ENCODE results near the gene UBE2Q2. TPM values are rescaled to one million over a fixed set of nuclear protein-coding genes. Genes with fewer than 3 reads are reported as not detected.

The UBE2Q2 gene
- total and polyA plus RNA-seq, 4 donors = 15.5 to 35.9 (median 21.1) TPM

DNA sequence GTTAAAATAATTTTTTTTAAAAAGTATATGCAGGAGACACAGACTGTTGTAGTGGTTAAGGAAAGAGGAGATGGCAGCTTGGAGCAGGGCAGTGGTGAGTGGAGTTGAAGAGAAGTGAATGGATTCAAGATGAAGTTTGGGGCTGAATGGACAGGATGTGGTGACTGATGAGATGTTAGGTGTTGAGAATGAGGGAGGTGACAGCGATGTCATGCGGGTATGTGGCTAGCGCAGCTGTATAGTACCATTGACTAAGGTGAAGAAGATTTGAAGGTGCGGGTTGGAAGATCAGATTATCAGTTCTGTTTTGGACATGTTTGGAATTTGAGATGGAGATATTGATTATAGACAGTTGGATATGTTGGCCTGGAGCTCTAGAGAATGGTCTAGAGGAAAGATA lies 80.5 kb downstream of the UBE2Q2 start:
- 92 to 100% methylated on average over 4 of the region's 4 CpGs for WGBS, 2 donors
- no peak overlapping the region for H3K4me3 ChIP-seq

DNA sequence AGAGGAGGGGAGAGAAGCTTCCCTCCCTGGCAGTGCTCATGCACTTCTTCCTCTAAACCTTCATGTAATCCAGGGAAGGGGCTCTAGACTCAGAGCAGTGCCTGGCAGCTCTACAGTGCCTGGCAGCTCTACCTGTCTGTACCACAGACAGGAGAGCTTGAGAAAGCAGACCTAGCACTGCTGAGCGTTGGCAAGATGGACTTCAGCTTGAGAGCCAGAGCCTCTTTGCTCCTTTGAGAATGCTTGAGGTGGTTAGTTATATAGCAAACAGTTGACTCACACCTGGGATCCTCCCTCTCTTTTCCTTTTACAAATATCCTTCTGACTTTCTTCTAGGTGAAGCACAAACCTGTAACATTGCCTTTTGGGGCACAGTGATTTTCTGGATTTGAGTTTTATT lies 81.3 kb downstream of the UBE2Q2 start:
- no peak for DNase-seq

More for the DNA sequence above, 80.5 kb downstream of the UBE2Q2 start:
- no peaks in the 10 kb centered on the region for H3K27me3 ChIP-seq (ENCODE audit: control insufficient read depth in 3 of 3, insufficient read depth in 3 of 3, low read length in 2 of 3)
- H3K27ac ChIP-seq (ENCODE audit: low read depth in 1 of 2, low read length in 1 of 2) = no peak overlapping the region
- no peak overlapping the region for H3K9ac ChIP-seq (ENCODE audit: insufficient read depth in 1 of 2, low read length in 2 of 2)
- no peak for DNase-seq
- H3K9me3 ChIP-seq (ENCODE audit: control insufficient read depth in 4 of 4, insufficient read depth in 3 of 4, low read length in 3 of 4) = no peaks in the 10 kb centered on the region
- H3K4me1 ChIP-seq (ENCODE audit: control insufficient read depth in 5 of 5, insufficient read depth in 5 of 5, low read length in 5 of 5) = peaks cover 0 to 17% (median 0%) of the 10 kb centered on the region in 5 donors
- H3K36me3 ChIP-seq (ENCODE audit: control insufficient read depth in 4 of 4, insufficient read depth in 4 of 4, low read length in 4 of 4) = peaks cover 0 to 4% (median under 1%) of the 10 kb centered on the region in 4 donors
- no peak for ATAC-seq (ENCODE audit: insufficient read depth, low FRiP score)
- TF ChIP-seq, protein P1, sequence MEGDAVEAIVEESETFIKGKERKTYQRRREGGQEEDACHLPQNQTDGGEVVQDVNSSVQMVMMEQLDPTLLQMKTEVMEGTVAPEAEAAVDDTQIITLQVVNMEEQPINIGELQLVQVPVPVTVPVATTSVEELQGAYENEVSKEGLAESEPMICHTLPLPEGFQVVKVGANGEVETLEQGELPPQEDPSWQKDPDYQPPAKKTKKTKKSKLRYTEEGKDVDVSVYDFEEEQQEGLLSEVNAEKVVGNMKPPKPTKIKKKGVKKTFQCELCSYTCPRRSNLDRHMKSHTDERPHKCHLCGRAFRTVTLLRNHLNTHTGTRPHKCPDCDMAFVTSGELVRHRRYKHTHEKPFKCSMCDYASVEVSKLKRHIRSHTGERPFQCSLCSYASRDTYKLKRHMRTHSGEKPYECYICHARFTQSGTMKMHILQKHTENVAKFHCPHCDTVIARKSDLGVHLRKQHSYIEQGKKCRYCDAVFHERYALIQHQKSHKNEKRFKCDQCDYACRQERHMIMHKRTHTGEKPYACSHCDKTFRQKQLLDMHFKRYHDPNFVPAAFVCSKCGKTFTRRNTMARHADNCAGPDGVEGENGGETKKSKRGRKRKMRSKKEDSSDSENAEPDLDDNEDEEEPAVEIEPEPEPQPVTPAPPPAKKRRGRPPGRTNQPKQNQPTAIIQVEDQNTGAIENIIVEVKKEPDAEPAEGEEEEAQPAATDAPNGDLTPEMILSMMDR (IDR thresholded peaks at IDR 0.05; ENCODE audit: control extremely low read depth, extremely low read depth) = no peak

DNA sequence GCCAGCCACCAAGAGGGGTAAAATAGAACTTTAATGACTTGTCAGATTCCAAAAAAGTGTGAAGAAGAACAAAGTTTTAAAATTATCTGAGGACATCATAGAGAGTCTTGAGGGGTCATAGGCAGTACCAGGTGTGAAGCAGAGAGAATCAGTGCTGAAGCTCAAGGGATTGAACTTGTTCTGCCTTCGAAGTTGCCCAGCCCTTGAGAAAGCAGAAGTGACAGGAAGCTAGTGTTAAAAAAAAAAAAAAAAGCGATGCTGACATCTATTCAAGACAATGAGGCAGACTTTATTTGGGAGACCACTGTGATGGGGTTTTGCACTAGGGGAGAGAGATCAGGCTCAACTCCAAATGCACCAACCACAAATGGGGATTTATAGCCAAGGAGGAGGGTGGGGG lies 82.2 kb downstream of the UBE2Q2 start:
- TF ChIP-seq, protein P1 (IDR thresholded peaks at IDR 0.05; ENCODE audit: control extremely low read depth, extremely low read depth) = no peak
- Histone ChIP-seq H3K9me3 (ENCODE audit: control insufficient read depth in 4 of 4, insufficient read depth in 3 of 4, low read length in 3 of 4) (no peaks in the 10 kb centered on the region), H3K4me3 (no peak overlapping the region), H3K4me1 (ENCODE audit: control insufficient read depth in 5 of 5, insufficient read depth in 5 of 5, low read length in 5 of 5) (peaks cover 0 to 17% (median 0%) of the 10 kb centered on the region in 5 donors), H3K9ac (ENCODE audit: insufficient read depth in 1 of 2, low read length in 2 of 2) (no peak overlapping the region), H3K27me3 (ENCODE audit: control insufficient read depth in 3 of 3, insufficient read depth in 3 of 3, low read length in 2 of 3) (no peaks in the 10 kb centered on the region), H3K36me3 (ENCODE audit: control insufficient read depth in 4 of 4, insufficient read depth in 4 of 4, low read length in 4 of 4) (peaks cover 0 to 6% (median 4%) of the 10 kb centered on the region in 4 donors), H3K27ac (ENCODE audit: low read depth in 1 of 2, low read length in 1 of 2) (no peak overlapping the region)
- ATAC-seq (ENCODE audit: insufficient read depth, low FRiP score) (no peak), DNase-seq (no peak)
- WGBS, 2 donors = 25 to 37% methylated on average over 2 of the region's 2 CpGs

More for the DNA sequence above, 81.3 kb downstream of the UBE2Q2 start:
- H3K9me3 ChIP-seq (ENCODE audit: control insufficient read depth in 4 of 4, insufficient read depth in 3 of 4, low read length in 3 of 4) = no peaks in the 10 kb centered on the region
- TF ChIP-seq, protein P1 (IDR thresholded peaks at IDR 0.05; ENCODE audit: control extremely low read depth, extremely low read depth) = no peak
- H3K36me3 ChIP-seq (ENCODE audit: control insufficient read depth in 4 of 4, insufficient read depth in 4 of 4, low read length in 4 of 4) = peaks cover 0 to 4% (median under 1%) of the 10 kb centered on the region in 4 donors
- ATAC-seq (ENCODE audit: insufficient read depth, low FRiP score) = peak; percentile 65
- no peak overlapping the region for H3K4me3 ChIP-seq
- peaks cover 0 to 17% (median 0%) of the 10 kb centered on the region in 5 donors for H3K4me1 ChIP-seq (ENCODE audit: control insufficient read depth in 5 of 5, insufficient read depth in 5 of 5, low read length in 5 of 5)
- no peak overlapping the region for H3K9ac ChIP-seq (ENCODE audit: insufficient read depth in 1 of 2, low read length in 2 of 2)
- WGBS, 2 donors = 71 to 83% methylated on average over 1 of the region's 1 CpG
- H3K27ac ChIP-seq (ENCODE audit: low read depth in 1 of 2, low read length in 1 of 2) = peak overlapping the region in 1 of 2 donors; percentile 26
- H3K27me3 ChIP-seq (ENCODE audit: control insufficient read depth in 3 of 3, insufficient read depth in 3 of 3, low read length in 2 of 3) = no peaks in the 10 kb centered on the region

DNA sequence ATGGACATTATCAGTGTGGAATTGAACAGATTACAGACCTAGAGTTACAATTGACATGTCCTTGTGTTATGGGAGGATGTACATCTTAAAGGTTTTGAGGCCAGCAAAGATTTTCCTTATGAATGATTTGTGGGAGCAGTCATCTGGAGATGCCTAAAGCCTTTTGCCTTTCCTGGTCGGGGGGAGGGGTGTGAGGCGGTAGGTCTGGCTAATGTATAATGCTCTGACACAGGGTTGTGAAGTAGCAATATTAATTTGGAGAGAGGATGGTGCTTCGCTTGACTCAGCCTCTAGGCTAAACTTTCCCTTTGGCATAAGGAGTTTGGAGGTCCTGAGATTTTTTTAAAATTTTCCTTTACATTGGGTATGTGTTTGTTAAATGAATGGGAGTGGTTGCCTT lies 83.7 kb downstream of the UBE2Q2 start:
- Histone ChIP-seq H3K27me3 (ENCODE audit: control insufficient read depth in 3 of 3, insufficient read depth in 3 of 3, low read length in 2 of 3) (no peaks in the 10 kb centered on the region), H3K4me3 (no peak overlapping the region), H3K27ac (ENCODE audit: low read depth in 1 of 2, low read length in 1 of 2) (no peak overlapping the region), H3K4me1 (ENCODE audit: control insufficient read depth in 5 of 5, insufficient read depth in 5 of 5, low read length in 5 of 5) (peaks cover 0 to 17% (median 0%) of the 10 kb centered on the region in 5 donors), H3K9ac (ENCODE audit: insufficient read depth in 1 of 2, low read length in 2 of 2) (no peak overlapping the region), H3K36me3 (ENCODE audit: control insufficient read depth in 4 of 4, insufficient read depth in 4 of 4, low read length in 4 of 4) (peaks cover 0 to 6% (median 5%) of the 10 kb centered on the region in 4 donors), H3K9me3 (ENCODE audit: control insufficient read depth in 4 of 4, insufficient read depth in 3 of 4, low read length in 3 of 4) (no peaks in the 10 kb centered on the region)
- 95% methylated on average over 3 of the region's 3 CpGs for WGBS, 2 donors
- ATAC-seq (ENCODE audit: insufficient read depth, low FRiP score) (no peak), DNase-seq (no peak)
- TF ChIP-seq, protein P1 (IDR thresholded peaks at IDR 0.05; ENCODE audit: control extremely low read depth, extremely low read depth) = no peak

All from lung (tissue), 12 donors.